Measurements from ENCODE around the gene C1GALT1C1.

The C1GALT1C1 gene

GRCh38 chrX:120585702-120586101, 44.2 kb downstream of the C1GALT1C1 start:
- no peak for DNase-seq (ENCODE audit: low read depth in 1 of 2, low spot score in 1 of 2)

More at GRCh38 chrX:120585702-120586101, 44.2 kb downstream of the C1GALT1C1 start:
- H3K27ac ChIP-seq (replicated peaks): no peak overlapping the region
- H3K27me3 ChIP-seq (ENCODE audit: insufficient read depth, poor library complexity, severe bottlenecking): no peaks in the 10 kb centered on the region
- TF ChIP-seq GABPA (IDR thresholded peaks at IDR 0.05; ENCODE audit: low read depth): no peak
- TF ChIP-seq POLR2AphosphoS5 (IDR thresholded peaks at IDR 0.05; ENCODE audit: low read depth): no peak
- no peak for TF ChIP-seq SPI1 (IDR thresholded peaks at IDR 0.05; ENCODE audit: borderline replicate concordance, low read depth)
- TF ChIP-seq, protein P1, sequence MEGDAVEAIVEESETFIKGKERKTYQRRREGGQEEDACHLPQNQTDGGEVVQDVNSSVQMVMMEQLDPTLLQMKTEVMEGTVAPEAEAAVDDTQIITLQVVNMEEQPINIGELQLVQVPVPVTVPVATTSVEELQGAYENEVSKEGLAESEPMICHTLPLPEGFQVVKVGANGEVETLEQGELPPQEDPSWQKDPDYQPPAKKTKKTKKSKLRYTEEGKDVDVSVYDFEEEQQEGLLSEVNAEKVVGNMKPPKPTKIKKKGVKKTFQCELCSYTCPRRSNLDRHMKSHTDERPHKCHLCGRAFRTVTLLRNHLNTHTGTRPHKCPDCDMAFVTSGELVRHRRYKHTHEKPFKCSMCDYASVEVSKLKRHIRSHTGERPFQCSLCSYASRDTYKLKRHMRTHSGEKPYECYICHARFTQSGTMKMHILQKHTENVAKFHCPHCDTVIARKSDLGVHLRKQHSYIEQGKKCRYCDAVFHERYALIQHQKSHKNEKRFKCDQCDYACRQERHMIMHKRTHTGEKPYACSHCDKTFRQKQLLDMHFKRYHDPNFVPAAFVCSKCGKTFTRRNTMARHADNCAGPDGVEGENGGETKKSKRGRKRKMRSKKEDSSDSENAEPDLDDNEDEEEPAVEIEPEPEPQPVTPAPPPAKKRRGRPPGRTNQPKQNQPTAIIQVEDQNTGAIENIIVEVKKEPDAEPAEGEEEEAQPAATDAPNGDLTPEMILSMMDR (IDR thresholded peaks at IDR 0.05; ENCODE audit: insufficient read depth, low read length): no peak
- TF ChIP-seq, protein P2, sequence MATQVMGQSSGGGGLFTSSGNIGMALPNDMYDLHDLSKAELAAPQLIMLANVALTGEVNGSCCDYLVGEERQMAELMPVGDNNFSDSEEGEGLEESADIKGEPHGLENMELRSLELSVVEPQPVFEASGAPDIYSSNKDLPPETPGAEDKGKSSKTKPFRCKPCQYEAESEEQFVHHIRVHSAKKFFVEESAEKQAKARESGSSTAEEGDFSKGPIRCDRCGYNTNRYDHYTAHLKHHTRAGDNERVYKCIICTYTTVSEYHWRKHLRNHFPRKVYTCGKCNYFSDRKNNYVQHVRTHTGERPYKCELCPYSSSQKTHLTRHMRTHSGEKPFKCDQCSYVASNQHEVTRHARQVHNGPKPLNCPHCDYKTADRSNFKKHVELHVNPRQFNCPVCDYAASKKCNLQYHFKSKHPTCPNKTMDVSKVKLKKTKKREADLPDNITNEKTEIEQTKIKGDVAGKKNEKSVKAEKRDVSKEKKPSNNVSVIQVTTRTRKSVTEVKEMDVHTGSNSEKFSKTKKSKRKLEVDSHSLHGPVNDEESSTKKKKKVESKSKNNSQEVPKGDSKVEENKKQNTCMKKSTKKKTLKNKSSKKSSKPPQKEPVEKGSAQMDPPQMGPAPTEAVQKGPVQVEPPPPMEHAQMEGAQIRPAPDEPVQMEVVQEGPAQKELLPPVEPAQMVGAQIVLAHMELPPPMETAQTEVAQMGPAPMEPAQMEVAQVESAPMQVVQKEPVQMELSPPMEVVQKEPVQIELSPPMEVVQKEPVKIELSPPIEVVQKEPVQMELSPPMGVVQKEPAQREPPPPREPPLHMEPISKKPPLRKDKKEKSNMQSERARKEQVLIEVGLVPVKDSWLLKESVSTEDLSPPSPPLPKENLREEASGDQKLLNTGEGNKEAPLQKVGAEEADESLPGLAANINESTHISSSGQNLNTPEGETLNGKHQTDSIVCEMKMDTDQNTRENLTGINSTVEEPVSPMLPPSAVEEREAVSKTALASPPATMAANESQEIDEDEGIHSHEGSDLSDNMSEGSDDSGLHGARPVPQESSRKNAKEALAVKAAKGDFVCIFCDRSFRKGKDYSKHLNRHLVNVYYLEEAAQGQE (IDR thresholded peaks at IDR 0.05; ENCODE audit: insufficient replicate concordance, low read depth): no peak
- no peak overlapping the region for H3K4me3 ChIP-seq (replicated peaks; ENCODE audit: insufficient read depth, low read length)
